ENCODE results near the gene CTXN3.

DNA sequence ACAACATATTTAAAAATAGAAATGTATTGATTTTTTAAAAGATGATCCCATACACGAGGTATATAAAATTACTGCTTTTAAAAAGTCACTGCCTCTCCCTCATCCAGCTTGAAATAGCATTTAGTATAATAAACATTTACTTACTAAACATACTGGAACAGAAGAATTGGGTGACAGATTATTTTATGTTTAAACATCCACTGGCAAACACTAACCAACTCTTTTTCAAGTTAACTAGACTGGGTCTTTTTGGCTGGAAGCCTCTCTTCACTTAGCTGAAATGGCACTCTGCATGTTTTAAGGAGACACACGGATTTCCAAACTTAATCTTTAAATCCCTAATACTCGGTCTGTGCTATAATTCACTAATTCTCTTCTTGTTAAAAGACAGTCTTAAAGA is 19.0 kb downstream of the CTXN3 start:
- TF ChIP-seq, protein P1, sequence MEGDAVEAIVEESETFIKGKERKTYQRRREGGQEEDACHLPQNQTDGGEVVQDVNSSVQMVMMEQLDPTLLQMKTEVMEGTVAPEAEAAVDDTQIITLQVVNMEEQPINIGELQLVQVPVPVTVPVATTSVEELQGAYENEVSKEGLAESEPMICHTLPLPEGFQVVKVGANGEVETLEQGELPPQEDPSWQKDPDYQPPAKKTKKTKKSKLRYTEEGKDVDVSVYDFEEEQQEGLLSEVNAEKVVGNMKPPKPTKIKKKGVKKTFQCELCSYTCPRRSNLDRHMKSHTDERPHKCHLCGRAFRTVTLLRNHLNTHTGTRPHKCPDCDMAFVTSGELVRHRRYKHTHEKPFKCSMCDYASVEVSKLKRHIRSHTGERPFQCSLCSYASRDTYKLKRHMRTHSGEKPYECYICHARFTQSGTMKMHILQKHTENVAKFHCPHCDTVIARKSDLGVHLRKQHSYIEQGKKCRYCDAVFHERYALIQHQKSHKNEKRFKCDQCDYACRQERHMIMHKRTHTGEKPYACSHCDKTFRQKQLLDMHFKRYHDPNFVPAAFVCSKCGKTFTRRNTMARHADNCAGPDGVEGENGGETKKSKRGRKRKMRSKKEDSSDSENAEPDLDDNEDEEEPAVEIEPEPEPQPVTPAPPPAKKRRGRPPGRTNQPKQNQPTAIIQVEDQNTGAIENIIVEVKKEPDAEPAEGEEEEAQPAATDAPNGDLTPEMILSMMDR (IDR thresholded peaks at IDR 0.05; ENCODE audit: borderline replicate concordance, extremely low read depth, low read length, poor library complexity, severe bottlenecking): no peak
- TF ChIP-seq EZH2 (IDR thresholded peaks at IDR 0.05; ENCODE audit: borderline replicate concordance, low read depth, low read length, severe bottlenecking): no peak
